HG03066 (cell line): ENCODE measurements around the gene INAFM1.

Experiments used
- ATAC-seq: cut with Tn5 transposase; IDR thresholded peaks from one replicate; pipeline ENCODE4 v1.9.1; 2021; ENCODE audit warnings: low read depth; ENCODE audit not compliant: unreplicated experiment

Gene INAFM1

GRCh38 chr19:47274071-47274890, at the start of gene INAFM1:
Gene INAFM1, plus strand, starts transcription at chr19:47274885. Its CDS starts 35 bp downstream, at chr19:47274920.
- ATAC-seq: peak; percentile 54

- no peak for ATAC-seq
Measured at GRCh38 chr19:47225746-47226425, 48.8 kb upstream of the INAFM1 start.

GRCh38 chr19:47226426-47227351, 48.0 kb upstream of the INAFM1 start:
- ATAC-seq: no peak

GRCh38 chr19:47227352-47228167, 47.1 kb upstream of the INAFM1 start:
- ATAC-seq: no peak

GRCh38 chr19:47228168-47228936, 46.3 kb upstream of the INAFM1 start:
- ATAC-seq: no peak

- ATAC-seq: no peak
Measured at GRCh38 chr19:47228937-47229675, 45.6 kb upstream of the INAFM1 start.

- ATAC-seq: no peak
Measured at GRCh38 chr19:47229676-47230053, 45.0 kb upstream of the INAFM1 start.

- ATAC-seq: no peak
Measured at GRCh38 chr19:47230054-47230920, 44.4 kb upstream of the INAFM1 start.

- no peak for ATAC-seq
Measured at GRCh38 chr19:47230921-47231214, 43.8 kb upstream of the INAFM1 start, which contains the start of gene BBC3. Gene BBC3, minus strand, starts transcription at chr19:47231199. Its CDS starts 2,768 bp downstream, at chr19:47228431.

GRCh38 chr19:47231215-47232054, 43.2 kb upstream of the INAFM1 start:
- no peak for ATAC-seq

- ATAC-seq: no peak
Measured at GRCh38 chr19:47232422-47233211, 42.1 kb upstream of the INAFM1 start.

GRCh38 chr19:47236072-47236675, 38.5 kb upstream of the INAFM1 start:
- ATAC-seq: no peak

GRCh38 chr19:47239152-47239551, 35.5 kb upstream of the INAFM1 start:
- no peak for ATAC-seq

GRCh38 chr19:47239610-47240296, 34.9 kb upstream of the INAFM1 start:
- no peak for ATAC-seq

GRCh38 chr19:47240556-47240955, 34.1 kb upstream of the INAFM1 start:
- ATAC-seq: no peak
